NT2/D1 (cell line): ENCODE measurements around the gene IFI35.

Experiments
- SUZ12 ChIP-seq: IDR thresholded peaks from 2 replicates; pipeline ENCODE4 v1.6.1; 2011; ENCODE audit not compliant: insufficient read length, insufficient read depth; ENCODE audit errors: extremely low read depth
- YY1 ChIP-seq: IDR thresholded peaks from 2 replicates; pipeline ENCODE4 v1.6.1; 2011; ENCODE audit not compliant: insufficient read length, insufficient read depth
- ZNF274 ChIP-seq: IDR thresholded peaks from 2 replicates; pipeline ENCODE4 v1.6.1; 2011; ENCODE audit warnings: mild to moderate bottlenecking, low read depth, low read length

DNA sequence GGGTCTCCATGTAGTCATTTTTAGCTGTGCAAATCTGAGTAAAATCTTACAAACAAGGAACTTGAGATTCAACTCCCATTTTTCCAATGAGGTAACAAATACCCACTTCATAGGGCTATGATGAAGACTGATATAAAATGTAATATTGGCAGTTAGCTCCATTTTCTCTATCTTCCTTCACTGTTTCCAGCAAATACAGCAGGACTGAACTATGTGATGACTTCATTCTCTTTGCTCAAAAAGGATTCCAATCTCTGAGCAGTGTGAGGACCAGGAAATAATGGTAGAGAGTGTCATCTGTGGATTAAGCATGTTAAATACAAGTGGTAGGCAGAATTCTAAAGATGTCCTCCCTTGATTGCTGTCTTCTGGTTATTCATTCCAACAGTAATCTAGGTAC lies 36.7 kb downstream of the IFI35 start:
- TF ChIP-seq YY1: no peak
- TF ChIP-seq ZNF274: no peak
- no peak for TF ChIP-seq SUZ12
